ENCODE data around the gene DCX. TPM values are rescaled to one million over a fixed set of nuclear protein-coding genes. Genes with fewer than 3 reads are reported as not detected.

The DCX gene
- total and polyA plus RNA-seq, 2 of the 4 experiments (the other 2 are of a cell fraction) = not detected

DNA sequence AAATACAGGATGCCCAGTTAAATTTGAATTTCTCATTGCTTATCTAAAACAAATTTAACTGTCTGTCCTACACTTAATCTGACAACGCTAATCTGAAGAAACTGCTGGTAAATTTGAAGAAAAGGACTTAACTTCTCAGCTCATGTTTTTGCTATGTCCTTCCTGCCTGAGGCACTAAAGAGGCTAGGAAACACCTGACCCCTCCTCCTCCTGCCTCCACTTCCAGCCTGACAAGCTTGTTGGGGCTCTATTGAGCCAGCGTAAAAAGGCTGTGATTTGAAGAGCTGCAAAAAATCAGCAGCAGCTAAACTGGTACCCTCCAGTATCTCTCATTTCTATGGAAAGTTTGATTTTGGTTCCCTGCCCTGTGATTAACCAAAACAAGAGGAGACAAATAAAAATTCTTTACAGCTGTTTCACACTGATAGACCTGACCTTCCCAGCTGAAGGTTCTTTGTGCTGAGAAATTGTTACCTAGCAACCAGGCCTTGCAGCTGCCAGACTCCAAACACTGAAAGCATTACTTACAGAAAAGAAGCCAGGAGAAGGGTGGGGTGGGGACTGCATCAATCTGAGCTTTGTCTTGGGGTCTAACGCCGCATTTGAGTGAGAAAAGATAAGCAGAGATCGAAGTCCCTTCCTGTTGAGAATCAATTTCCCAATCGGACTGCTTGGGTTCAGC is 35.0 kb downstream of the DCX start:
- Histone ChIP-seq H3K4me1 (ENCODE audit: control insufficient read depth, insufficient read depth, low read length) (no peaks in the 10 kb centered on the region), H3K9me3 (ENCODE audit: control insufficient read depth, insufficient read depth, low read length) (no peaks in the 10 kb centered on the region), H2BK5ac (ENCODE audit: low read depth, low read length, poor library complexity, severe bottlenecking) (no peak overlapping the region), H3K9me1 (ENCODE audit: insufficient read depth, low read length) (no peaks in the 10 kb centered on the region), H3K56ac (ENCODE audit: extremely low read depth, insufficient read depth, low read length) (no peak overlapping the region), H3K79me1 (ENCODE audit: low read depth in 1 of 2, low read length in 2 of 2) (no peaks in the 10 kb centered on the region), H4K91ac (ENCODE audit: insufficient read depth, low read depth, low read length) (no peak overlapping the region), H2AFZ (replicated peaks; ENCODE audit: low read length, poor library complexity) (no peak overlapping the region), H3K27ac (ENCODE audit: insufficient read depth, low read length) (no peak overlapping the region), H2BK120ac (ENCODE audit: low read depth, low read length) (no peak overlapping the region), H3K23ac (ENCODE audit: low read depth, low read length) (no peak overlapping the region), H2AK9ac (replicated peaks; ENCODE audit: low read depth, low read length, poor library complexity) (no peak overlapping the region), H3K27me3 (ENCODE audit: control insufficient read depth, insufficient read depth, low read length) (no peaks in the 10 kb centered on the region; the same call in 1 of the 2 replicates), H4K5ac (ENCODE audit: low read depth, low read length) (no peak overlapping the region), H3K9ac (ENCODE audit: low read depth, low read length) (no peak overlapping the region), H3K4ac (ENCODE audit: low read depth, low read length) (no peak overlapping the region), H4K20me1 (ENCODE audit: insufficient read depth, low read length) (no peaks in the 10 kb centered on the region), H2AK5ac (ENCODE audit: low read depth, low read length) (no peak overlapping the region), H3K18ac (ENCODE audit: low read depth, low read length) (no peak overlapping the region), H3K4me2 (ENCODE audit: low read depth, low read length) (no peak overlapping the region), H2BK15ac (ENCODE audit: low read depth, low read length) (no peak overlapping the region), H4K8ac (ENCODE audit: low read depth in 2 of 2, low read length in 2 of 2) (no peak overlapping the region), H3K36me3 (ENCODE audit: control insufficient read depth, insufficient read depth, low read length) (no peaks in the 10 kb centered on the region), H3K14ac (replicated peaks; ENCODE audit: low read depth, low read length) (no peak overlapping the region), H2BK20ac (ENCODE audit: low read depth, low read length) (no peak overlapping the region), H3K4me3 (ENCODE audit: insufficient read depth, low read depth, low read length) (no peak overlapping the region)
- in situ Hi-C loops (cut with MboI; ENCODE audit: low sequenced_read_pairs) = no loop called here
- WGBS, 2 experiments (ENCODE audit: extremely low coverage in 2 of 2, insufficient read length in 1 of 2) = no CpG with 5 or more reads among the region's 6 CpGs
- TF ChIP-seq MAZ (IDR thresholded peaks at IDR 0.05; ENCODE audit: borderline replicate concordance, low read depth, low read length) (no peak), MAFK (IDR thresholded peaks at IDR 0.05; ENCODE audit: low read depth, low read length) (no peak), BHLHE40 (IDR thresholded peaks at IDR 0.05; ENCODE audit: low read depth, low read length) (no peak), SMC3 (IDR thresholded peaks at IDR 0.05; ENCODE audit: low read depth, low read length) (no peak)
- TF ChIP-seq, protein P1, sequence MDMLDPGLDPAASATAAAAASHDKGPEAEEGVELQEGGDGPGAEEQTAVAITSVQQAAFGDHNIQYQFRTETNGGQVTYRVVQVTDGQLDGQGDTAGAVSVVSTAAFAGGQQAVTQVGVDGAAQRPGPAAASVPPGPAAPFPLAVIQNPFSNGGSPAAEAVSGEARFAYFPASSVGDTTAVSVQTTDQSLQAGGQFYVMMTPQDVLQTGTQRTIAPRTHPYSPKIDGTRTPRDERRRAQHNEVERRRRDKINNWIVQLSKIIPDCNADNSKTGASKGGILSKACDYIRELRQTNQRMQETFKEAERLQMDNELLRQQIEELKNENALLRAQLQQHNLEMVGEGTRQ (IDR thresholded peaks at IDR 0.05; ENCODE audit: low read depth, low read length) = no peak
- intact Hi-C loops (cut with micrococcal nuclease) = no loop called here
- no TSS peak for BruUV-seq (replicated peaks)
- ATAC-seq (ENCODE audit: low read depth) (no peak), DNase-seq (no peak)
- ChIA-PET POLR2A (ENCODE audit: unreplicated experiment) (no interaction called here), CTCF (no interaction called here)
- dilution Hi-C loops (cut with HindIII; ENCODE audit: low sequenced_read_pairs, unreplicated experiment) = no loop called here

Data from IMR-90 (cell line).